Thymus (tissue), 11 donors: ENCODE results near the gene PRPSAP1. TPM values are rescaled to one million over a fixed set of nuclear protein-coding genes. Genes with fewer than 3 reads are reported as not detected.
A peak's percentile ranks its signal among the peaks of the same experiment; 100 is the strongest.

Experiments used
- DNase-seq, 9 donors: peaks; one replicate each; pipeline ENCODE4 v3.0.0-alpha.2; 2013; ENCODE audit warnings: low spot score in 9 of 9, low read depth in 6 of 9, missing footprints in 1 of 9
- H3K27ac ChIP-seq, 2 donors: one replicate each; pipeline ENCODE4 v1.5.1; 2013; ENCODE audit warnings: control low read depth in 1 of 2, low read depth in 1 of 2, low read length in 1 of 2, mild to moderate bottlenecking in 1 of 2, moderate library complexity in 1 of 2
- H3K27me3 ChIP-seq, 2 donors: one replicate each; pipeline ENCODE4 v1.5.1; 2013; ENCODE audit warnings: low read length in 1 of 2; ENCODE audit not compliant: control insufficient read depth in 2 of 2, insufficient read depth in 1 of 2
- H3K36me3 ChIP-seq, 2 donors: one replicate each; pipeline ENCODE4 v1.5.1; 2013; ENCODE audit warnings: low read length in 1 of 2, mild to moderate bottlenecking in 1 of 2, moderate library complexity in 1 of 2; ENCODE audit not compliant: control insufficient read depth in 2 of 2, insufficient read depth in 2 of 2
- H3K4me1 ChIP-seq, 2 donors: one replicate each; pipeline ENCODE4 v1.5.1; 2013; ENCODE audit warnings: low read length in 2 of 2; ENCODE audit not compliant: control insufficient read depth in 2 of 2, insufficient read depth in 2 of 2
- H3K4me3 ChIP-seq, 2 donors: one replicate each; pipeline ENCODE4 v1.5.1; 2013; ENCODE audit warnings: low read length in 2 of 2, control low read depth in 1 of 2, mild to moderate bottlenecking in 1 of 2
- H3K9me3 ChIP-seq, 2 donors: one replicate each; pipeline ENCODE4 v1.5.1; 2013; ENCODE audit warnings: low read length in 1 of 2, mild to moderate bottlenecking in 1 of 2; ENCODE audit not compliant: control insufficient read depth in 2 of 2, insufficient read depth in 1 of 2
- WGBS: extraction: QIAGEN DNeasy Blood & Tissue Kit; methylation state at CpG from one replicate; pipeline ENCODE4 v1.1.7; 2013; 5-methylcytosine and 5-hydroxymethylcytosine counted together
- polyA plus RNA-seq: library from polyadenylated mRNA; stranded (reverse); fragments of 200-250 nt; gene quantifications from one replicate; pipeline ENCODE4 v1.2.3, GENCODE V29; 2013
- total RNA-seq: library from RNA; stranded (reverse); fragments of 120-200 nt; gene quantifications from one replicate; pipeline ENCODE4 v1.2.4, GENCODE V29; 2013
- donor health status: healthy.

PRPSAP1 gene
- total and polyA plus RNA-seq, 2 donors = 17.3 to 38.5 TPM

DNA sequence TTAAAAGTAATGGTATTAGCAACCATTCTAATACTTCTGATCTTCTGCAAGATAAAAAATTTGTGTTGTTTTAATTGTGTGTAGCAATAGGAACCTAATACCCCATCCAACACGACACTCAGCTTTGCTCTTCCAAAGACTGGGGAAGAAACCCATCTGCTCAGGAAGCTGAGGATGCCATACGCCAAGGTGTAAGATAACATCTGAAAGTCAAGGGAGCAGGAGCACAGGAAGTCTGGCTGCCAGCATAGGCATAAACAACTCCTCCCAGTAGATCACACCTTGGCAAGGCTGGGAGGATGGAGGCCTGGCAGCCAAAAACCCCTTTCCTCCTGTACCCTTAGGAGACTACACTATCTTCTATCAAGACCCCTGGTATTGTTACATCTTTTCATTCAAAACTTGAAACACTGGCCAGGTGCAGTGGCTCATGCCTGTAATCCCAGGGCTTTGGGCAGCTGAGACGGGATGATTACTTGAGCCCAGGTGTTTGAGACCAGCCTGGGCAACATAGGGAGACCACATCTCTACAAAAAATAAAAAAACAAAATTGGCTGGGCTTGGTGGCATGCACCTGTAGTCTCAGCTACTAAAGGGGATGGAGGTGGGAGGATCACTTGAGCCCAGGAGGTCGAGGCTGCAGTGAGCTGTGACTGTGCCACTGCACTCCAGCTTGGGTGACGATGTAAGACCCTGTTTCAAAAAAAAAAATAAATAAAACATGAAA, 25.0 kb upstream of the PRPSAP1 start:
- DNase-seq = no peak
- no peak overlapping the region for H3K27ac ChIP-seq
- peaks cover 7 to 26% of the 10 kb centered on the region in 2 donors for H3K4me1 ChIP-seq
- 45% methylated on average over 5 of the region's 5 CpGs for WGBS
- H3K4me3 ChIP-seq = no peak overlapping the region
- H3K36me3 ChIP-seq = no peaks in the 10 kb centered on the region
- H3K9me3 ChIP-seq = peaks cover 0 to 8% of the 10 kb centered on the region in 2 donors
- H3K27me3 ChIP-seq = peaks cover 20 to 35% of the 10 kb centered on the region in 2 donors

GRCh38 chr17:76376318-76377133, 22.8 kb upstream of the PRPSAP1 start:
- H3K27me3 ChIP-seq = peaks cover 2 to 13% of the 10 kb centered on the region in 2 donors
- 80% methylated on average over 8 of the region's 8 CpGs for WGBS
- H3K36me3 ChIP-seq = no peaks in the 10 kb centered on the region
- H3K9me3 ChIP-seq = no peaks in the 10 kb centered on the region
- DNase-seq = no peak
- no peak overlapping the region for H3K4me3 ChIP-seq
- no peak overlapping the region for H3K27ac ChIP-seq
- H3K4me1 ChIP-seq = peaks cover 0 to 11% of the 10 kb centered on the region in 2 donors

GRCh38 chr17:76371656-76372628, 18.2 kb upstream of the PRPSAP1 start:
- DNase-seq = no peak
- no peaks in the 10 kb centered on the region for H3K27me3 ChIP-seq
- 97% methylated on average over 16 of the region's 16 CpGs for WGBS
- no peaks in the 10 kb centered on the region for H3K36me3 ChIP-seq
- H3K27ac ChIP-seq = no peak overlapping the region
- H3K4me1 ChIP-seq = peaks cover 0 to 13% of the 10 kb centered on the region in 2 donors
- H3K4me3 ChIP-seq = no peak overlapping the region
- no peaks in the 10 kb centered on the region for H3K9me3 ChIP-seq

DNA sequence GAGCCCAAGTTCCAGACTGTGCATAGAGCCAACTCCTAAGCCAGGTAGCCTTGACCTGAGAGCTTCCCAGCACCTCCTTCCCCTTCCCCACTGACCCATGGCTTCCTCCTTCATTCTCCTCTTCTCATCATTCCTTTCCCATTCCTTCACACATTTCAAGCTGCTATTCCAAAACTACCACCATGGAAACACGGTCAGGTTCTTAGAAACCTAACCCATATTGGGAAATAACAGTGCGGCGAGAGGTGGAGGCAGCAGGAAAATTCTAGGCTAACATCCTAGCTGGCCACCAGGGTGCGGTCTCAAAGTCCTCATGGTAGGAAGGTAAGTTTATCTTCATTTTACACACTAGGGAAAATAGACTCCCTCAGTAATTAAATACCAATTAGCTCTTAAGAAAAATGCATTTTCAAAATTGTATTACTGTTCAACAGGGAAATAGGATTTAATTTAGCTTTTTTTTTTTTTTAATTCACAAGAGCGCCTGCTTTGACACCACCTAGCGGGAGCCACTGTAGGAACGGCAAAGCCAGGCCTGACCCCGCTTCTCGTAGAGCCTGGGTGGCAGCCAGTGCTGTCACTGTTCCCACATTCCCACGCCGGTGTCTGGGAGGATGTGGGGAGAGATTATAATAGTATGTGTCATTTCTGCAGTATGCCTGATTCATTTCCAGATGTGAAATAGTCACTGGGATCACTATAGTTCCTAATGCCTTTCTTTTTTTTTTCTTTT, 16.7 kb upstream of the PRPSAP1 start:
- H3K27ac ChIP-seq = no peak overlapping the region
- DNase-seq = no peak
- WGBS = 88% methylated on average over 11 of the region's 11 CpGs
- H3K4me1 ChIP-seq = peaks cover 0 to 7% of the 10 kb centered on the region in 2 donors
- no peaks in the 10 kb centered on the region for H3K9me3 ChIP-seq
- H3K4me3 ChIP-seq = no peak overlapping the region
- H3K36me3 ChIP-seq = no peaks in the 10 kb centered on the region
- no peaks in the 10 kb centered on the region for H3K27me3 ChIP-seq

- DNase-seq = no peak
- Histone ChIP-seq H3K4me1 (peaks cover 0 to 7% of the 10 kb centered on the region in 2 donors), H3K27me3 (no peaks in the 10 kb centered on the region), H3K36me3 (no peaks in the 10 kb centered on the region), H3K9me3 (no peaks in the 10 kb centered on the region), H3K4me3 (no peak overlapping the region), H3K27ac (no peak overlapping the region)
- 93% methylated on average over 7 of the region's 7 CpGs for WGBS
These were observed 16.1 kb upstream of the PRPSAP1 start for GRCh38 chr17:76369804-76370203.

DNA sequence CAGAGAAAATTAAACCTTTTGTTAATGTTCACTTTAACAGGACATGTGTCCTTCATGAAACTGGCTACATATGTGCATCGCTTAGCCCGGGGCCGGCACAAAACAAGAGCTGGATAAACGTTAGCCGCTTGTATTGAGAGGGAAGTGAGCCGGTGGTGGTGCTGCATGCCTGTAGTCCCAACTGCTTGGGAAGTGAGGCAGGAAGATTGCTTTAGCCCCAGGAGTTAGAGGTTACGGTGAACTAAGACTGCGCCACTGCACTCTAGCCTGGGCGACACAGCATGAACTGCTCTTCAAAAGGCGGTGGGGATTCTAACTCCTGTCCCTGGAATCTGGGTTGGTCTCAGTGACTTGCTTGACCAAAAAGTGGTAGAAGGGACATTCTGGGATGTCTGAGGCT, 15.7 kb upstream of the PRPSAP1 start:
- Histone ChIP-seq H3K4me1 (peaks cover 0 to 7% of the 10 kb centered on the region in 2 donors), H3K4me3 (no peak overlapping the region), H3K9me3 (no peaks in the 10 kb centered on the region), H3K27ac (no peak overlapping the region), H3K27me3 (no peaks in the 10 kb centered on the region), H3K36me3 (no peaks in the 10 kb centered on the region)
- 98% methylated on average over 10 of the region's 10 CpGs for WGBS
- no peak for DNase-seq

- no peaks in the 10 kb centered on the region for H3K36me3 ChIP-seq
- WGBS = 81% methylated on average over 11 of the region's 11 CpGs
- no peak overlapping the region for H3K4me3 ChIP-seq
- H3K27me3 ChIP-seq = no peaks in the 10 kb centered on the region
- H3K9me3 ChIP-seq = no peaks in the 10 kb centered on the region
- peaks cover 0 to 7% of the 10 kb centered on the region in 2 donors for H3K4me1 ChIP-seq
- DNase-seq = peak in 2 of 9 donors; percentile 21 to 24
- no peak overlapping the region for H3K27ac ChIP-seq
These were observed 14.8 kb upstream of the PRPSAP1 start for GRCh38 chr17:76368545-76368944.

DNA sequence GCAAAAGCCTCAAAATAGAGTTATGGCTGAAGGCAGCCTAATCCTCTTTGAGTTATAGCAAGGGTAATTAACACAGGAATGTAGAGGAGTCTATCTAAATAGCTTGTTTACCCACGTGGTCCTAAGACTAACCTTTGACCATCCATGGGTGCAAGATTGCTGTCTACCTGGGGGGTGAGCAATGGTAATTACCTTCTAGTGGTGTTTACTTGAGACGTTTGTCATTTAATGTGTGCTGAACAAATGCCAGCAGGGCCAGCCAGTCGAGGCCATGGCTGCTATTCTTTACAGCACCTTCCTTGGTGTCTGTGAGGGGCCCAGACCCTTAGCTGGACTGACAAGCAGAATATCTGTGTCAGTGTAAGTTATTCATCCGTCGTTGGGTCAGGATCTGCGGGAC, 13.9 kb upstream of the PRPSAP1 start:
- no peak overlapping the region for H3K4me3 ChIP-seq
- H3K9me3 ChIP-seq = no peaks in the 10 kb centered on the region
- DNase-seq = no peak
- no peak overlapping the region for H3K27ac ChIP-seq
- WGBS = 93% methylated on average over 6 of the region's 6 CpGs
- peaks cover 0 to 7% of the 10 kb centered on the region in 2 donors for H3K4me1 ChIP-seq
- no peaks in the 10 kb centered on the region for H3K27me3 ChIP-seq
- H3K36me3 ChIP-seq = no peaks in the 10 kb centered on the region
